Fibroblast of skin of right quadriceps (primary cell): ENCODE measurements around the gene NDNF.

ENCODE experiments used
- DNase-seq: peaks from one replicate; pipeline ENCODE4 v3.0.0-alpha.2; 2013

Gene NDNF

GRCh38 chr4:121070696-121071639, 1.4 kb downstream of the NDNF start:
- DNase-seq, result peak; percentile 37

GRCh38 chr4:121070274-121070673, 2.1 kb downstream of the NDNF start:
- peak; percentile 48 for DNase-seq

DNA sequence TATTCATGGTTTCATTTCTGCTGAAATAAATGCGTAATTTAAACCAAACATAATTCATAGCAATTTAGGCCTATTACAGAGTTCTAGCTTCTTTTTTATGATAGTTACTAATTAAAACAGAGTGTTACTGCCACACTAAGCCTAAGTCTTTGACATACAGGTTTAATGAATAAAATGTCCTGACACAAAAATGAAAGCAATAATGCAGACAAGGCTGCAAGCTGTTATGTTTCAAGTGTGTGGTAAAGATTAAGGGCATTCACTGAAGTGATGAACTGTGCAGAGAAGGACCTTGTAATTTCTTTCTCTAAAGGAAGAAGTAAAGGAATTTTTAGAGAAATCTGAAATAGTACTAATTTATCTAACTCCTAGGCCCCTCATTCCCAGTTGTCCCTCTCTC, 2.9 kb downstream of the NDNF start:
- DNase-seq, result no peak

DNA sequence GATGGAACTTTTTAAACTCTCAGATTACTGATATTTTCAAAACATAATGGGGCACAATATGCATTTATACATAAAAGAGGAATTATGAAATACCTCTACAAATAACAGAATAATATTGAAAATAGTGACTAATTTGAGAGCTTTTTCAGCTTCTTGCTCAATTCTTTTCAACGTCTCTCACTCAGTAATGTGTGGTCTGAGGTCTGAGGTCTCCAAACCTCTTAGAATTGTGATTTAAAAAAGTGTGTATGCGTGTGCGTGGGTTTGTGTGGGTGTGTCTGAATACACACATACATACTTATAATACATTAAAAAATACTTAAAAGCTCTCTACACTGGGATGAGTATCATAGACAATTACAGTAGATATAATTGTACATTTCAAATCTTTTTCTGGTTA, 7.9 kb downstream of the NDNF start:
- peak; percentile 14 for DNase-seq

DNA sequence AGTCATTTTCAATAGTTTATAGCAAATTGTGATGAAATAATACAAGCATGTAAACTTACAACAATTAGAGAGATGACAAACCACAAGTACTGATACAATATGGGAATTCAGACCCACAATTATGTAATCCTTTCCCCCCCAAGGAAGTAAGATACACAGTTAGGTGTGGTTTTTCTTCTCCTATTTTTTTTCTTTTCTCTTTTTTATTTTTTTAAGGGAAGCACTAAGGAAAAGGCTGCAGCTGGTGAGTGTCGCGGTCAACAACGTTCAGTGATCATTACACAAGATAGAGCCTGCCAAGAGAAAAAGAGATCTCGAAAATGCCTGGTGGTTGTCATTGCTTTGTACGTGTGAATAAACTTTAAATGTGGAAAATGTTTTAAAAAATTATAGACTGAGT, 9.8 kb downstream of the NDNF start:
- DNase-seq, result peak; percentile 33

- no peak for DNase-seq
Observed at GRCh38 chr4:121061861-121062260, 10.5 kb downstream of the NDNF start.

- no peak for DNase-seq
Observed at GRCh38 chr4:121061215-121061614, 11.1 kb downstream of the NDNF start.

GRCh38 chr4:121057466-121057922, 14.8 kb downstream of the NDNF start:
- DNase-seq, result no peak

GRCh38 chr4:121056066-121056465, 16.3 kb downstream of the NDNF start:
- no peak for DNase-seq

DNA sequence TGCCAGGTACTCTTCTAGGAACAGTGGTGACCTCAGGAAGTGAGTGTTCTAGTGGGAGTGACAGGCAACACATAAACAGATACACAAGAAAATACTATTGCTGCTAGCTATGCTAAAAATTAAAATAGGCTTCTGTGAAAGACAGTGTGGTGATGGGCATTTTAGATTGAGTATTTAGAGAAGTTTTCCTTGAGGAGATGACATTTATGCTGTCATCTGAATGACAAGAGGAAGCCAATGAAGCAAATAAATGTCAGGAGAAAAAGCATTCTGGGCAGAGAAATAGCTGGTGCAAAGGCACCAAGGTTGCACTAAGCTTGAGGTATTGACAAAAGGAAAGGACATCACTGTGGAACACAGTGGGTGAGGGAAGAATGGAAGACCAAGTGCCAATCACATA, 18.0 kb downstream of the NDNF start:
- DNase-seq, result no peak

DNA sequence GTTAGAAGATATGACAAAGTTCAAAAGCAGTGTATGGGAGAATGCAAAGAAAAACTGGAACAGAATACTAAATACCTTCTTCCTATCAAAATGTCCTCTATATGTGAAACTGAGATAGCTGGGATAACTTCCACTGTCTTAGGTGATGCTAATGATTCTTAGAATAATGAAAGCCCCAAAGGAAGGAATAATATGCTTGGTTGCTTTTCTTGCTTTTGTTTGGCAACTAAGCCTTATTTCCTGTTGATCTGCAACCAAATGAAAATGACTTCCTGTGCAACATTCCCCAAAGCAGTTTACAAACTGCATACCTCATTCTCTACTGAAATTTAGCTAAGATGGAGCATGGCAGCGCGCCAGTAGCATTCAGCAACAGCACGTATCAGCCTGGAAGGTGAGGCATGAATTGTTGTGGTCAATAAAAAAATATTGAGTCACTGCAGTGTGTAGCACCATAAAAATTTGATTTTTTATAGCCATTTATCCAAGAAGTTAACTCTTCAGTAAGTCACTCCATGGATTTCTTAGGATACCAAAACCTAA, 18.7 kb downstream of the NDNF start:
- DNase-seq, result peak; percentile 75

DNA sequence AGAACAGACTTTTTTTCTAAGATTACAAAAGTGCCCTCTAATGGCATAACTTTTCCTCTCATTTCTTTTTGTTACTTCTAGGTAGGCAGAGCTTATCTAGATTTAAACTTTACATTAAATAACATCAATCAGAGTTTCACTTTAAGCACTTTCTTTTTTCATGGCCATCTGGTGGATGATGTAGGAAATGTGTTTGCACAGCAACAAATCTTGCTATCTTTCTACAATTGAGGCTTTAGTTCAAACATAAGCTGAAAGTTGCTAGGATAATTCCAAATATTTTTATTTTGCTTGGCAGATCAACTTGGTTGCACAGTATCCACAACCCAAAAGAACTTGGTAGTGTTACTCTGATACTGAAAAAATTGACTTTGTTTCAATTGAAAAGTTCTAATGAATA, 22.0 kb downstream of the NDNF start:
- DNase-seq, result no peak

DNA sequence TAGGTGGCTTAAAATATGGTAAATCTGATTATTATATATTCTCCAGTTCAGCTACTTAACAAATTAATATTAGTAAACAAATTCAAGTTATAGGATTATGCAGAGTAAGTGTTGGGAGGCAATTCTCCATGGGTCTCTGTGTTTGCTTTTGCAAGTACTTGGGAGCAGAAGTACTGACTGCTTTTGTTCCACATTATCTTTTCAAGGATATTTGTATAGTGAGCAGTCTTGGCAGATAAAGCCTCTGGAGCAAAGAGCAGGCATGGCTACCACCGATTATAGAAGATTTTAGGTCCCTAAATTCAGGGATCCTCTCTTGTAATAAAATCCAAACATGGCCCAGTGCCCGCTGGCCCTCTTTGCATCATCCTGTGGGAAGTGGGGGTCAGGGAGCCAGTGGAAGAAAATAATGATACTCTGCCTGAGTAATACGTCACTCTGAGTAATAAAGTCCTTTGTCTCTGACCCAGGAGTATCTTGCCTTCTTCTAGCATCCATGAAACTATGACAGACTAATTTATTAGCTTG, 23.2 kb downstream of the NDNF start:
- no peak for DNase-seq

- no peak for DNase-seq
Observed at GRCh38 chr4:121048165-121048564, 24.2 kb downstream of the NDNF start.

DNA sequence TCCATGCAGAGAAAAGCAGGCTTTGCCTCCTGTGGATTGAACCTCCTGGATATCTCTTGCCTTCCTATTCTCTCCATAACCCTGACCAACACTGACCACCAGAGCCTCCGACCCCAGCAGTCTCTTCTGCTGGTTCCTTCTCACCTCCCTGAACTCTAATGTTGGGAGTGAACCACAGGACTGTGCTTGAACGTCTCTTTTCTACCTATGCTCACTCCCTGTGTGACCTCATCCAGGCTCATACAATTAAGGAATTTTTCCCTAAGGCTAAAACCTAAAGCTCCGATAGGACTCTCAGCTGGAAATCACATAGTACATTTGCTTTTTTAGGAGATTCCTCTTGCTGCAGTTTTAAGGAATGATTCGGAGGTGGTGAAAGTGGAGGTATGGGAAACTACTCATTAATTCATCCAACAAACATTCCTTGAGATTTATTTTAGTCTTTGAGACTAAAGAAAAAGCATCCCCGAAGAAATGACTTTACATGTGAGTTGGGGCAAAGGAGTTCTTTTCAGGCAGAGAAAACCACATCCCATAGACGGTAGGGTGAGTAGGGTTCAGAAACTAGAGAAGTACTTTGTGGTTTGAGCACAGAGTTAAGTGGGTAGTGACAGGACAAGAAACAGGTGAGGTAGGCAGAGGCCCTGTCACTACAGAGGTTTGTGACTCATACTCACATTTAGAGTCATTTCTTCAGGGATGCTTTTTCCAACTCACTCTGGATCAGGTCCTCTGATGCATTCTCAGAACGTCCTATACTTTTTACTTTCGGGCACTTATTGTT, 30.8 kb downstream of the NDNF start:
- no peak for DNase-seq

DNA sequence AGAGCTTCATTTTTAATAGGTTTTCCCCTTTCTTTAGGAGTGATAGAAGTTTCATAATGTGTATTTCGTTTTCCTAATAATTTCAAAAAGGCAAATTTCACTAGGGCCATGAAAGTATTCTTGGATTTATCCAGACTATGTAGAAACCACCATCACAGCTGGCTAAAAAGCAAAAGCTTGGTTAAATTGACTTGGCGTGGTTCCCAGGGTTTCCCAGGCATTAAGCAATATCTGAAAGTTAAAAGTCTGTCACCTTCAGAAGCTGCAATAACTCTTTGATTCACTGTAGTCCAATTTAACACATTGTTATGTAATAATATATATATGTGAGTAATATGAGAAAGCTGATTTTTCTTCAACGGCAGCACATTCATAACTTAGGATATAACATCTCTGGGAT, 38.3 kb downstream of the NDNF start:
- DNase-seq, result peak; percentile 84

GRCh38 chr4:121030711-121031110, 41.6 kb downstream of the NDNF start:
- no peak for DNase-seq

DNA sequence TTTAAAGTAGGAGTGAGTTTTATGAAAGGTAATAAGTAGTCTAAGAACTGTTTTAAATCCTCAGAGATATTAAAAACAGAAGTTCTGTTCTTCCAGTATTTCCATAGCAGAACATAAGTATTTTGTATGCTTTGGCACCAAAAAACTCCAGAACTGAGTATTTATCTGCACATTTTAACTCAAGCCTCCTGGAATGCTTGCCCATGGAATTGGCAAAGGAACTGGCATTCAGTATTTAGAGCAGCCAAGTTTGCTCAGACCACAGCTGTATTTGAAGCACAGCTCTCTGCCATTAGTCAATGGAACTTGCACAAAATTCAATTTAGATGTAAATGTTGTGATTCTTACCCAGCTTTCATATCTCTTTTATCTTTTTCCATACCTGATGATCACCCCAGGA, 42.2 kb downstream of the NDNF start:
- DNase-seq, result no peak

- DNase-seq, result no peak
Observed at GRCh38 chr4:121026034-121026433, 46.3 kb downstream of the NDNF start.

- no peak for DNase-seq
Observed at GRCh38 chr4:121025540-121025939, 46.8 kb downstream of the NDNF start.

- DNase-seq, result no peak
Observed at GRCh38 chr4:121018543-121018942, 53.8 kb downstream of the NDNF start.

GRCh38 chr4:121016611-121017010, 55.7 kb downstream of the NDNF start:
- no peak for DNase-seq

DNA sequence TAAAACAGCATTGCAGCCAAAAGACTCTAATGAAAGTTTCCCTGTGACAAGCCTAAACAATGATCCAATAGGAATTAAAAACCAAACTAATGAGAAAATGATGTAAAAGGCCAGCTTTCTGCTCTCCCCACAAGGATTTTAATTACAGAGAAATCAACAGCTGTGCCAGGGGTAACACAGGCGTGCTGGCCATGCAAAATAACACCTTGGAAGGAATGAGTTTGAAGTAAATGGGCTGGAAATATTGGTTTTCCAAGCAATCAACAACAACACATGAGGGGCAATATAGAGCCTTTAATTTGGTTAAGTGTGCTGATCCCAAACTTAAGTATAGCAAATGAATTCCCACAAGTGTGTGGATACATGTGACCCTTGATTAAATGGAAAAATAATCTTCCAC, 56.9 kb downstream of the NDNF start:
- DNase-seq, result no peak
